Measurements from ENCODE around the gene ABCD3.
A peak's percentile ranks its signal among the peaks of the same experiment; 100 is the strongest.
"Not testable (repeated sequence)": the region's sequence is repeated elsewhere in the genome, so short reads cannot be mapped to it uniquely, and the experiment has no call there.

Gene ABCD3

DNA sequence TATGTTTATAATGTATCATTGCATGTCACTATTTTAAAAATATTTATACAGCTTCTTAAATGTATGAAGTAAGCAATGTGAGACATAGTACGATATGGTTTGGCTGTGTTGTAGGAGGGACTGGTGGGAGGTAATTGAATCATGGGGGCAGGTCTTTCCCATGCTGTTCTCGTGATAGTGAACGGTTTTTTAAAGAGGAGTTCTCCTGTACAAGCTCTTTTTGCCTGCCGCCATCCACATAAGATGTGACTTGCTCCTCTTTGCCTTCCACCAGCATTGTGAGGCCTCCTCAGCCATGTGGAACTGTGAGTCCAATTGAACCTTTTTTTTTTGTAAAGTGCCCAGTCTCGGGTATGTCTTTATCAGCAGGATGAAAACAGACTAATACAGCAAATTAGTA is 10.3 kb downstream of the ABCD3 start:
- TF ChIP-seq CTCF (conservative IDR thresholded peaks at IDR 0.05; ENCODE audit: low read depth, low read length) = no peak
- no peak overlapping the region for H3K4me3 ChIP-seq (ENCODE audit: low read depth, low read length)
- no peak for DNase-seq (ENCODE audit: low read depth)

DNA sequence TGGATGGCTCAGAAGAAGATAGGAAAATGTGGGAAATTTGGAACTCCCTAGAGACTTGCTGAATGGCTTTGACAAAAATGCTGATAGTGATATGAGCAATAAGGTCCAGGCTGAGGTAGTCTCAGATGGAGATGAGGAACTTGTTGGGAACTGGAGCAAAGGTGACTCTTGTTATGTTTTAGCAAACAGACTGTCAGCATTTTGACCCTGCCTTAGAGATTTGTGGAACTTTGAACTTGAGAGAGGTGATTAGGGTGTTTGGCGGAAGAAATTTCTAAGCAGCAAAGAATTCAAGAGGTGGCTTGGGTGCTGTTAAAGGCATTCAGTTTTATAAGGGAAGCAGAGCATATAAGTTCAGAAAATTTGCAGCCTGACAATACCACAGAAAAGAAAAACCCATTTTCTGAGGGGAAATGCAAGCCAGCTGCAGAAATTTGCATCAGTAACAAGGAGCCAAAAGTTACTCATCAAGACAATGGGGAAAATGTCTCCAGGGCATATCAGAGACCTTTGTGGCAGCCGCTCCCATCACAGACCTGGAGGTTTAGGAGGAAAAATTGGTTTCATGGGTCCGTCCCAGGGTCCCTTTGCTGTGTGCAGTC is 10.8 kb downstream of the ABCD3 start:
- not testable (repeated sequence) for H3K4me3 ChIP-seq (ENCODE audit: low read depth, low read length); DNase-seq (ENCODE audit: low read depth)

- H3K4me3 ChIP-seq (ENCODE audit: low read depth, low read length); DNase-seq (ENCODE audit: low read depth): not testable (repeated sequence)
These were observed 11.9 kb downstream of the ABCD3 start for GRCh38 chr1:94430066-94430465.

GRCh38 chr1:94433866-94434265 is 15.7 kb downstream of the ABCD3 start:
- no peak for DNase-seq (ENCODE audit: low read depth)
- no peak for TF ChIP-seq CTCF (conservative IDR thresholded peaks at IDR 0.05; ENCODE audit: low read depth, low read length)
- H3K4me3 ChIP-seq (ENCODE audit: low read depth, low read length) = no peak overlapping the region

GRCh38 chr1:94434365-94435045 is 16.3 kb downstream of the ABCD3 start:
- DNase-seq (ENCODE audit: low read depth) = no peak

DNA sequence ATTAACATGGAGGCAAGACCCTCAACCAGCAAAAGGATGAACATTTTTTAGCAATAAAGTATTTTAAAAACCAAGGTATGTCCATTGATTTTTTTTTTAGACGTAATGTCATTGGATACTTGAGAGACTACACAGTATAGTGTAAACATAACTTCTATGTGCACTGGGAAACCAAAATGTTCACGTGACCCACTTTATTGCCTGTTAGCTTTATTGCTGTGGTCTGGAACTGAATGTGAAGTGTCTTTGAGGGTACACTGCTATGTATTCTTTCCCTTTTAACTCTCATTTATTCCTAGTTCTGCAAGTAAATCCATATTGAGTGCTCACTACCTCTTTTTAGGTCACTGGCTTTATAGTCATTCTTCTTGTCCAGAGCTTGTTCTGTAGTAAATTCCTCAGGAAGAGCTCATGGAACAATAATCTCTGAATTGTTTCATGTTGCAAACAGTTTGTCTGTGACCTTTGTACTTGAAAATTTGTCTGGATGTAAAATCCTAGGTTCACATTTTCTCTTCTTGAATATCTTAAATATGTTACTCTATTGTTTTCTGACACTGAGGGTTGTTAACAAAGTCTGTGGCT is 20.6 kb downstream of the ABCD3 start:
- H3K4me3 ChIP-seq (ENCODE audit: low read depth, low read length) = no peak overlapping the region
- peak; percentile 45 for DNase-seq (ENCODE audit: low read depth)
- no peak for TF ChIP-seq CTCF (conservative IDR thresholded peaks at IDR 0.05; ENCODE audit: low read depth, low read length)

More at GRCh38 chr1:94434365-94435045, 16.3 kb downstream of the ABCD3 start:
- no peak for TF ChIP-seq CTCF (conservative IDR thresholded peaks at IDR 0.05; ENCODE audit: low read depth, low read length)
- no peak overlapping the region for H3K4me3 ChIP-seq (ENCODE audit: low read depth, low read length)

DNA sequence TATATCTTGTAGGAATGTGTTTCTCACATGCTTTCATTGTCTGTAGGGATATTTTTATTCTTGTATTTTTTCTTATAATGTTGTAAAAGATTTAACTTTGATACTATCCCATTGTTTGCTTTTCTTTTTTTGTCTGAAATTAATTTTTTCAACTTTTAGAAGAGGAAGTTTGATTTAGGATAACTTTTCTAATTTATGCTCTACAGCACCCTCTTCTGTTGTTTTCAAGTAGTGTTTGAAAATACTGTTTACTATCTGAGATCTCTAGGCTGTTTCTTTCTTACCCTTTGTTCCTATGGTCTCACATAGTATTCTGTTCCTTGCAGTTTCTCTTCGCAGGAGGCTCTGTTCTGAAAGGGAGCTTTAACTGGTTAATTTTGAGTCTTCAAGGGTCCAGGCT is 21.9 kb downstream of the ABCD3 start:
- TF ChIP-seq CTCF (conservative IDR thresholded peaks at IDR 0.05; ENCODE audit: low read depth, low read length) = no peak
- no peak overlapping the region for H3K4me3 ChIP-seq (ENCODE audit: low read depth, low read length)

DNA sequence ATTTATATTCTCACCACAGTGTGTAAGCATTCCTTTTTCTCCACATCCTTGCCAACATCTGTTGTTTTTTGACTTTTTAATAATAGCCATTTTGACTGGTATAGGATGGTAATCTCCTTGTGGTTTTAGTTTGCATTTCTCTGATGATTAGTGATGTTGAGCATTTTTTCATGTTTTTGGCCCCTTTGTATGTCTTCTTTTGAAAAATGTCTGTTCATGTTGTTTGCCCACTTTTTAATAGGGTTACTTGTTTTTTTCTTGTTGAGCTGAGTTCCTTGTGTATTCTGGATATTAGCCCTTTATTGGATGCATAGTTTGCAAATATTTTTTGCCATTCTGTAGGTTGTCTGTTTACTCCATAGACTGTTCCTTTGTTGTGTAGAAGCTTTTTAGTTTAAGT is 24.9 kb downstream of the ABCD3 start:
- H3K4me3 ChIP-seq (ENCODE audit: low read depth, low read length); DNase-seq (ENCODE audit: low read depth): not testable (repeated sequence)

More for the DNA sequence above, 21.9 kb downstream of the ABCD3 start:
- no peak for DNase-seq (ENCODE audit: low read depth)

GRCh38 chr1:94444819-94445218 is 26.6 kb downstream of the ABCD3 start:
- not testable (repeated sequence) for H3K4me3 ChIP-seq (ENCODE audit: low read depth, low read length); DNase-seq (ENCODE audit: low read depth)

GRCh38 chr1:94445733-94446132 is 27.5 kb downstream of the ABCD3 start:
- not testable (repeated sequence) for H3K4me3 ChIP-seq (ENCODE audit: low read depth, low read length); DNase-seq (ENCODE audit: low read depth)

DNA sequence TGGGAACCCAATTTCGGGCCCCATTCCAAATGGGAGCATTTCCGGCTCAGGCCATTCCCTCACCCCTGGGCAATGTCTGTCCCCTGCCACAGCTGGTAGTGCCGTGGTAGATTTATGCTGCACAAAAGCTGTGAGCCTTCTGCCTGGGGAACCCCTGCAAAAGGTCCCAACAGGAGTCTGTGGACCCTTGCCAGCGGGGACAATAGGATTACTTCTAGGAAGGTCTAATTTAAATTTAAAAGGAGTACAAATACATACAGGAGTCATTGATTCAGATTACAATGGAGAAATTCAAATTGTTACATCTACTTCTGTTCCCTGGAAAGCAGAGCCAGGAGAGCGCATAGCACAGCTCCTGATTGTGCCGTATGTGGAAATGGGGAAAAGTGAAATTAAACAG is 28.0 kb downstream of the ABCD3 start:
- DNase-seq (ENCODE audit: low read depth); H3K4me3 ChIP-seq (ENCODE audit: low read depth, low read length): not testable (repeated sequence)

- not testable (repeated sequence) for DNase-seq (ENCODE audit: low read depth); H3K4me3 ChIP-seq (ENCODE audit: low read depth, low read length)
These were observed 30.6 kb downstream of the ABCD3 start for GRCh38 chr1:94448741-94449140.
